RWPE2 (cell line): ENCODE measurements around the gene OR7A17.

Experiments
- ATAC-seq: fragments of 200-7000 bp; cut with Tn5 transposase; 3 replicates; pipeline ENCODE4 v1.9.1; 2021; ENCODE audit warnings: low read depth
- DNase-seq: peaks from one replicate; pipeline ENCODE4 v3.0.0-alpha.2; 2020; ENCODE audit warnings: low spot score
- H3K27ac ChIP-seq: fragments of 450-650 bp; 2 replicates; pipeline ENCODE4 v1.5.1; 2017; ENCODE audit warnings: mild to moderate bottlenecking; ENCODE audit not compliant: poor library complexity, severe bottlenecking
- H3K27me3 ChIP-seq: fragments of 250-450 bp; sonication (Bioruptor Pico); 2 replicates; pipeline ENCODE4 v1.5.1; 2021; ENCODE audit warnings: mild to moderate bottlenecking, moderate library complexity; ENCODE audit not compliant: insufficient read depth, poor library complexity, severe bottlenecking
- H3K36me3 ChIP-seq: fragments of 250-450 bp; sonication (Bioruptor Pico); 2 replicates; pipeline ENCODE4 v1.5.1; 2020; ENCODE audit warnings: low read depth, mild to moderate bottlenecking, moderate library complexity
- H3K4me1 ChIP-seq: fragments of 250-450 bp; sonication (Bioruptor Pico); 2 replicates; pipeline ENCODE4 v1.5.1; 2021; ENCODE audit warnings: mild to moderate bottlenecking, moderate library complexity; ENCODE audit not compliant: insufficient read depth, poor library complexity, severe bottlenecking
- H3K4me3 ChIP-seq: fragments of 250-450 bp; sonication (Bioruptor Pico); 2 replicates; pipeline ENCODE4 v1.5.1; 2021; ENCODE audit warnings: mild to moderate bottlenecking, moderate library complexity; ENCODE audit not compliant: severe bottlenecking
- H3K9me3 ChIP-seq: fragments of 250-450 bp; sonication (Bioruptor Pico); 2 replicates; pipeline ENCODE4 v1.5.1; 2021; ENCODE audit warnings: mild to moderate bottlenecking, moderate library complexity; ENCODE audit not compliant: severe bottlenecking
- CTCF ChIP-seq: fragments of 450-650 bp; IDR thresholded peaks from one replicate; pipeline ENCODE4 v1.5.1; 2017; ENCODE audit warnings: mild to moderate bottlenecking, moderate library complexity; ENCODE audit not compliant: poor library complexity, severe bottlenecking

OR7A17 gene

GRCh38 chr19:14868497-14868896, 17.4 kb downstream of the OR7A17 start:
- no peak for ATAC-seq
- no peaks in the 10 kb centered on the region for H3K9me3 ChIP-seq

GRCh38 chr19:14848822-14849221, 37.1 kb downstream of the OR7A17 start, which contains the start of gene OR7A10:
Gene OR7A10 (minus strand): TSS chr19:14848922. CDS start chr19:14841877, 7,045 bp downstream.
- H3K27me3 ChIP-seq = peaks cover 8% of the 10 kb centered on the region
- no peak within 1 kb of the TSS for H3K4me3 ChIP-seq
- TF ChIP-seq CTCF = no peak
- no peaks in the 10 kb centered on the region for H3K9me3 ChIP-seq
- DNase-seq = no peak
- no peaks in the 10 kb centered on the region for H3K4me1 ChIP-seq
- H3K27ac ChIP-seq = no peak within 1 kb of the TSS
- ATAC-seq = no peak
- H3K36me3 ChIP-seq = no peaks in the 10 kb centered on the region

More at GRCh38 chr19:14868497-14868896, 17.4 kb downstream of the OR7A17 start:
- Histone ChIP-seq H3K36me3 (no peaks in the 10 kb centered on the region), H3K27ac (no peak overlapping the region), H3K4me1 (no peaks in the 10 kb centered on the region), H3K4me3 (no peak overlapping the region), H3K27me3 (peaks cover 6% of the 10 kb centered on the region)
- DNase-seq = no peak
- TF ChIP-seq CTCF = no peak

GRCh38 chr19:14843578-14843977, 42.4 kb downstream of the OR7A17 start:
- H3K4me1 ChIP-seq = no peaks in the 10 kb centered on the region
- no peak overlapping the region for H3K4me3 ChIP-seq
- H3K36me3 ChIP-seq = no peaks in the 10 kb centered on the region
- TF ChIP-seq CTCF = no peak
- DNase-seq = no peak
- no peak for ATAC-seq
- no peaks in the 10 kb centered on the region for H3K9me3 ChIP-seq
- H3K27ac ChIP-seq = no peak overlapping the region
- peaks cover 13% of the 10 kb centered on the region for H3K27me3 ChIP-seq

GRCh38 chr19:14843169-14843568, 42.8 kb downstream of the OR7A17 start:
- TF ChIP-seq CTCF = no peak
- H3K9me3 ChIP-seq = no peaks in the 10 kb centered on the region
- peaks cover 13% of the 10 kb centered on the region for H3K27me3 ChIP-seq
- no peaks in the 10 kb centered on the region for H3K36me3 ChIP-seq
- H3K4me3 ChIP-seq = no peak overlapping the region
- no peaks in the 10 kb centered on the region for H3K4me1 ChIP-seq
- DNase-seq (no peak), ATAC-seq (no peak)
- H3K27ac ChIP-seq = no peak overlapping the region

- DNase-seq = no peak
- no peak for TF ChIP-seq CTCF
- H3K4me1 ChIP-seq = no peaks in the 10 kb centered on the region
- no peak overlapping the region for H3K4me3 ChIP-seq
- peaks cover 13% of the 10 kb centered on the region for H3K27me3 ChIP-seq
- ATAC-seq = no peak
- H3K27ac ChIP-seq = no peak overlapping the region
- H3K36me3 ChIP-seq = no peaks in the 10 kb centered on the region
- no peaks in the 10 kb centered on the region for H3K9me3 ChIP-seq
Observed at GRCh38 chr19:14840206-14840605, 45.7 kb downstream of the OR7A17 start.
